ENCODE measurements around the gene RBM47.
"Not testable (repeated sequence)": the region's sequence is repeated elsewhere in the genome, so short reads cannot be mapped to it uniquely, and the experiment has no call there.

Gene RBM47

GRCh38 chr4:40564815-40565483, 64.7 kb downstream of the RBM47 start:
- DNase-seq (ENCODE audit: low read depth in 2 of 3, low spot score in 1 of 3), result no peak

DNA sequence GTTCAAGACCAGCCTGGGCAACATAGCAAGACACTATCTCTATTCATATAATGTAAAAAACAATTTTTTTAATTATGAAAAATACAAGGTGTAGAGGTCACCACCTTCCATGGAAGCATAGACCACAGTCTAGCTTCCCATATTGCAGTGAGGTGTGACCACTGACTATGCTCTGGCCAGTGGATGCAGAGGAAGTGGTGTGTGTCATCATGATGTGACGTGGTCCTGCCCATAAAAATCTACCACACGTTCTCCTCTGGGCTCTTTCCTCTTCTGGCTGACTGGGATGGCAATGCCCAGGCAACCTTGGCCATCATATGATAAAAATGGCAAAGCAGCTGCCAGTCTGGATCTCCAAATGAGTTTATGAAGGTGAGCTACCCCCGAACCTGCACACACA, 65.7 kb downstream of the RBM47 start:
- no peak for DNase-seq (ENCODE audit: low read depth in 2 of 3, low spot score in 1 of 3)

GRCh38 chr4:40563401-40563800, 66.3 kb downstream of the RBM47 start:
- no peak for DNase-seq (ENCODE audit: low read depth in 2 of 3, low spot score in 1 of 3)

DNA sequence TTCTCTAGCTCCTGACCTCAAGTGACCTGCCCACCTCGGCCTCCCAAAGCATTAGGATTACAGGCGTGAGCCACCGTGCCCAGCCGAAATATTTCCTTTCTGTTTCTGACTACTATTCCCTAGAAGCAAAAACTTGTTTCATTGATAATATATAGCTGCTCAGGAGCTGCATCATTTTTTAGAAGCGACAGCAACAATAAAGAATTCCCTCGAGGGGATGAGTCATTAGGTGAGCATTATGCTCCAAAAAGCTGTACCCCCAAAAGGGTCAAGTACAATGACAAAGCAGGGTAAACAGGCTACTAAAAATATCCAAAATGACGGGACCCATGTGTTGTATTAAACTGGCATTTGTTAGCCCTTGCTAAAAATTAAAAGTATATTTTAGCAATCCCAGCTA, 67.0 kb downstream of the RBM47 start:
- no peak for DNase-seq (ENCODE audit: low read depth in 2 of 3, low spot score in 1 of 3)

DNA sequence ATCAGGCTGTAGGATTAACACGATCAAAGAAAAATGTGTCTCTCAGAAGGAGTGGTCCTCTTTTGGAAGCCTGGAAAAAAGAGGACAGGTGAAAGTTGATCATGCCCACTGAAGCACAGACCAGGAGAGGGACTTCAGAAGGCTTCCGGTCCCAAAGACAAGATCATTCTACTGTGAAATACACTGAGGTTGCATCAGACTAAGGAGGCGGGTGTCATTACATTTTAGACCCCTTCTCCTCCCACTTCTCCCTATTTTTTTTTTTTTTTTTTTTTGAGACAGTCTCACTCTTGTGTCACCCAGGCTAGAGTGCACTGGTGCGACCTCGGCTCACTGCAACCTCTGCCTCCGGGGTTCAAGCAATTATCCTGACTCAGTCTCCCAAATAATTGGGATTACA, 67.5 kb downstream of the RBM47 start:
- DNase-seq (ENCODE audit: low read depth in 2 of 3, low spot score in 1 of 3), result no peak

- DNase-seq (ENCODE audit: low read depth in 2 of 3, low spot score in 1 of 3), result not testable (repeated sequence)
These were observed 68.0 kb downstream of the RBM47 start for GRCh38 chr4:40561543-40562177.

GRCh38 chr4:40559585-40560465, 69.8 kb downstream of the RBM47 start:
- no peak for DNase-seq (ENCODE audit: low read depth in 2 of 3, low spot score in 1 of 3)

GRCh38 chr4:40557736-40558135, 71.9 kb downstream of the RBM47 start:
- DNase-seq (ENCODE audit: low read depth in 2 of 3, low spot score in 1 of 3), result no peak

DNA sequence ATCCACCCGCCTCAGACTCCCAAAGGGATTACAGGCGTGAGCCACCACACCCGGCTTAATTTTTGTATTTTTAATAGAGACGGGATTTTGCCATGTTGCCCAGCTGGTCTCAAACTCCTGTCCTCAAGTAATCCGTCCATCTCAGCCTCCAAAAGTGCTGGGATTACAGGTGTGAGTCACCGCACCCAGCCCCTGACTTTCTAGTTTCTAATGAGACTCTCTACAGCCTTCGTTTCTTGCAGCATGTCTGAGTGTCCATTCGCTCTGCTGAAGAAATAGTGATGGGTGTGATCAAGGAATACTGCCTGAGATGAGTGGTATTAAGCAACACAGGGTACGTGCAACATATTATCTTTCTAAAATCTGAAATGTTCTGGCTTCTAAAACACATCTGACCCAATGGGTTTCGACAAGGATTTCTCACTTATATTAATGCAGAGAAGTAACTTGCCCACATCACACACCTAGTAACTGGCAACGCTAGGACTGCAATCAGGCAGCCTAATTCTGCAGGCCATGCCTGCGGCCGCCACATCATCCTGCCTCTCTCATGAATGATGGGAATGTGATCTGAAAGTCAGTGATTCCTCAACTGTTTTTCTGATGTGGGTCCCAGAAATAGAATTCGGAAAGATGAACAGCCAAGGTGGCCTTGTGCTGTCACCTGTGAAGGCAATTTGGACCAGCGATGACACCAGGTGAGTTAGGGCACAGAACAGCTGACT, 74.3 kb downstream of the RBM47 start:
- DNase-seq (ENCODE audit: low read depth in 2 of 3, low spot score in 1 of 3), result no peak

GRCh38 chr4:40554641-40555040, 75.0 kb downstream of the RBM47 start:
- DNase-seq (ENCODE audit: low read depth in 2 of 3, low spot score in 1 of 3), result not testable (repeated sequence)

GRCh38 chr4:40553995-40554394, 75.7 kb downstream of the RBM47 start:
- DNase-seq (ENCODE audit: low read depth in 2 of 3, low spot score in 1 of 3), result no peak

DNA sequence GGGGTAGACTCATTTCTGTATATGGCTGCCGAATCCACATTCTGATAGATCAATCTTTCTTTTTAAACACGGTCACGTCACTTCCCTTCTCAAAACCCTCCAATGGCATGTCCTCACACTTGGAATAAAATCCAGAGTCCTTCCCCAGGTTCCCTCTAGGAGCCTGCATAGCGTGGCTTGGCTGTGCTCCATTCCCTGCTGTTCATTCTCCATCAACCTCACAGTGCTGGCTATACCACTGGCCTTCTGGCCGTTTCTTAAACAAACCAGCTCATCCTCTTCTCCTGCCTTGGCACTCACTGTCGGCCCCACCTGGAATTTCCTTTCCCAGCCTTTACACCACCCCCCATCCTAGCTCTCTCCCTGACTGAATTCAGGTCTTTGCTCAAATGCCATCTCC, 77.1 kb downstream of the RBM47 start:
- DNase-seq (ENCODE audit: low read depth in 2 of 3, low spot score in 1 of 3), result no peak

DNA sequence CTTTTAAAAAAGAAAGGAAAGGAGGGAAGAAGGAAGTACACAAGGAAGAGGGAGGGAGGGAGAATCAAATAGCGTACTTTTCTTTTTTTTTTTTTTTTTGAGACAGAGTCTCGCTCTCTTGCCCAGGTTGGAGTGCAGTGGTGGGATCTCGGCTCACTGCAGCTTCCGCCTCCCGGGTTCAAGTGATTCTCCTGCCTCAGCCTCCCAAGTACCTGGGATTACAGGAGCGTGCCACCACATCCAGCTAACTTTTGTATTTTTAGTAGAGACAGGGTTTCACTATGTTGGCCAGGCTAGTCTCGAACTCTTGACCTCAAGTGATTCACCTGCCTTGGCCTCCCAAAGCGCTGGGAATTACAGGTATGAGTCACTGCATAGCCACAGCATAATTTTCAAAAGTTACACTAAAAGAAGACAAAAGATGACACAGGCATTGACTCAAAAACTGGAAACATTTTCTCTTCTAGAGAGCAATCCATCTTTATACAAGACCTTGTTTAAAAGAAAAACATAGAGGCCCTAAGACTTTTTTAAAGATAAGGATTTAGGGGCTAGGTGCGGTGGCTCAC, 78.0 kb downstream of the RBM47 start:
- DNase-seq (ENCODE audit: low read depth in 2 of 3, low spot score in 1 of 3), result peak; percentile 12 to 27 (median 21)

DNA sequence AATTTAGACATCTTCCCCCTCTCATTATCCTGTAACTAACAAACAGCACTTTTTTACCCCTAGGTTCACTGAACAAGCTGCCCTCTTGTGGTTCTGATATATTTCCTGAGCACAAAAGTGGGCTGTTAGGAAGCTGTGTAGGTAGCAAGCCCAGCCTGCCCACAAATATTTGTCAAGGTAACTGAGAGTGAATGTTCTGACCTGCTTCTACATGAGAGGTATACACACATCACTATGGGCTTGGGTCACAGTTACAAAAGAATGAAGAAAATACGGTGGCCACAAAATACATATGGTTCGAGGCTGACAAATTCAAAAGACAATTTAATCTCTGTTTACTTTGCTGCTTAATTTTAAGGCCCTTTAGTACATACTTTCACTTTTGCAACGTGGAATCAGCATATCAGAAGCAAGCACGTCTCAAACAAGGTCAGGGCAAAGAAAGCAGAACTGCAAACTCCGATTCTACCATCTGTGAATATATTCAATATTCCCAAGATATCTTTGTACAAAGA, 78.7 kb downstream of the RBM47 start:
- no peak for DNase-seq (ENCODE audit: low read depth in 2 of 3, low spot score in 1 of 3)

DNA sequence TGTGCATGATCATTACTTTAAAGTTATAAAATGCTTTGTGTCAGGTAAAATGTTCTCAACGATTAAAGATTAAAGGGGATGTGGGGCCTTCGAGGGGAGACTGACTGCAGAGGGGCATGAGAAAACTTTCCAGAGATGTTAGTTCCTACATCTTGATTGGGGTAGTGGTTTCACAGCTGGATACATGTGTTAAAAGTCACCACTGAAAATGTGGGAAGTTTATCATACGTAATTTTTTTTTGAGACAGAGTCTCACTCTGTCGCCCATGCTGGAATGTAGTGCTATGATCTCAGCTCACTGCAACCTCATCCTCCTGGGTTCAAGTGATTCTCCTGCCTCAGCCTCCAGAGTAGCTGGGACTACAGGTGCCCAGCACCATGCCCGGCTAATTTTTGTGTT, 79.5 kb downstream of the RBM47 start:
- DNase-seq (ENCODE audit: low read depth in 2 of 3, low spot score in 1 of 3), result no peak

DNA sequence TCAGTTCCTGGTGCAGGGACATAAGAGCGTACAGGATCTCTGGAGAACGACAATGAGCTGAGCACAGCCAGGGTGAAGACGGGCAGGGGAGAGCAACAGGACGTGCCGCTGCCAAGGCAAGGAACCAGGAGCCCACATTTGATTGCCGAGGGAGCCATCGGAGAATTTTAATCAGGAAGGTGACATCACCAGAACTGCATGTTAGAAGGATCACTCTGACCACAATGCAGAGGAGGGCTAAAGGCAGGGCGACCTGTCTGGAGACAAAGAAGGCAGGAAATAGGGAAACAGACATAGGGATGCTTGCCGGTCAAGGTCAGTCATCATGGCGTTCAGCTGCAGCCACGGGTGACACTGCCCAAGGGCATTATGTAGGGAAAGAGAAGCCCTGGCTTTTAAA, 81.4 kb downstream of the RBM47 start:
- DNase-seq (ENCODE audit: low read depth in 2 of 3, low spot score in 1 of 3), result no peak

DNA sequence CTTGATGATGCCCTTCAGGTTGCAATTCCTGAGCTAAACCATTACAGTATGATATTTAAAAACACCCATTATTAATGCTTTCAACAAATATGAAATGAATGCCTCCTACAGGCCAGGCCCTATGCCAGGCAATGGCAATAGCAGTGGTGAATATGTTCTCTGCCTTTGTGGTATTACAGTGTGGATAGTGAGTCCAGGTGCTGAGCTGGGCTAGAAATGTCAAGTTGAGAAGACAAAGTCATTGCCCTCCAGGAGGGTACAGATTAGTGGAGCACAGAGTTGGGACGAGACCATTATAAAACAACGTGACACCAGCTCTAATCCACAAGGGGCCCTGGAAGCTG, 81.9 kb downstream of the RBM47 start:
- no peak for DNase-seq (ENCODE audit: low read depth in 2 of 3, low spot score in 1 of 3)

GRCh38 chr4:40546969-40547788, 82.5 kb downstream of the RBM47 start:
- no peak for DNase-seq (ENCODE audit: low read depth in 2 of 3, low spot score in 1 of 3)

GRCh38 chr4:40546506-40546905, 83.2 kb downstream of the RBM47 start:
- DNase-seq (ENCODE audit: low read depth in 2 of 3, low spot score in 1 of 3), result no peak

DNA sequence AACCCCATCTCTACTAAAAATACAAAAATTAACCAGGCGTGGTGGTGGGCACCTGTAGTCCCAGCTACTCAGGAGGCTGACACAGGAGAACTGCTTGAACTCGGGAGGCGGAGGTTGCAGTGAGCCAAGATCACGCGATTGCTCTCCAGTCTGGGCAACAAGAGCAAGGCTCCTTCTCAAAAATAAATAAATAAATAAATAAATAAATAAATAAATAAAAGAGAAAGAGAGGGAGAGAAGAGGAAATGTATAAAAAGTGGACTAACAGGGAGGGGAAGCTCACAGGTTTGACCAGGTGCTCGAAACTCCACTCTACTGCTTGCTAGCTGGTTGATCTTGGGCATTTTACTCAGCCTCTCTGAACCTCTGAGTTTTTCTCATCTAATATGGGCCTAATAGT, 84.2 kb downstream of the RBM47 start:
- not testable (repeated sequence) for DNase-seq (ENCODE audit: low read depth in 2 of 3, low spot score in 1 of 3)
